RPMI7951 (cell line): Measurements from ENCODE around the gene ARL15. TPM values are rescaled to one million over a fixed set of nuclear protein-coding genes. Genes with fewer than 3 reads are reported as not detected.
"Not testable (repeated sequence)": the region's sequence is repeated elsewhere in the genome, so short reads cannot be mapped to it uniquely, and the experiment has no call there.

Experiments
- DNase-seq: peaks from one replicate; pipeline ENCODE4 v3.0.0-alpha.2; 2012; ENCODE audit warnings: low read depth
- total RNA-seq: library from RNA; depleted of rRNA; stranded (reverse); fragments of >200 nt; shearing (Covaris generic); gene quantifications from 2 replicates; pipeline ENCODE4 v1.2.3, GENCODE V29; 2014

The ARL15 gene
- total RNA-seq, 1 experiment from 2014 or later: 9.7 TPM

- no peak for DNase-seq
Measured at GRCh38 chr5:53900677-53901076, 409.7 kb downstream of the ARL15 start.

GRCh38 chr5:53895091-53895683 lies 415.2 kb downstream of the ARL15 start:
- no peak for DNase-seq

- DNase-seq: no peak
Measured at GRCh38 chr5:53893626-53894025, 416.7 kb downstream of the ARL15 start.

- DNase-seq: no peak
Measured at GRCh38 chr5:53892224-53892623, 418.1 kb downstream of the ARL15 start.

- no peak for DNase-seq
Measured at GRCh38 chr5:53891159-53891558, 419.2 kb downstream of the ARL15 start.

GRCh38 chr5:53890490-53890889 lies 419.9 kb downstream of the ARL15 start:
- no peak for DNase-seq

GRCh38 chr5:53884844-53885243 lies 425.5 kb downstream of the ARL15 start:
- DNase-seq: no peak

- DNase-seq: no peak
Measured at GRCh38 chr5:53884417-53884816, 426.0 kb downstream of the ARL15 start.

GRCh38 chr5:53882676-53883031 lies 427.7 kb downstream of the ARL15 start:
- no peak for DNase-seq

GRCh38 chr5:53882006-53882675 lies 428.2 kb downstream of the ARL15 start:
- DNase-seq: no peak

- no peak for DNase-seq
Measured at GRCh38 chr5:53879708-53880323, 430.6 kb downstream of the ARL15 start.

- no peak for DNase-seq
Measured at GRCh38 chr5:53878015-53878414, 432.4 kb downstream of the ARL15 start.

GRCh38 chr5:53877243-53877642 lies 433.1 kb downstream of the ARL15 start:
- DNase-seq: peak; percentile 60

- DNase-seq: peak; percentile 15
Measured at GRCh38 chr5:53874409-53874808, 436.0 kb downstream of the ARL15 start.

GRCh38 chr5:53873235-53873634 lies 437.1 kb downstream of the ARL15 start:
- DNase-seq: no peak

- DNase-seq: no peak
Measured at GRCh38 chr5:53871775-53872174, 438.6 kb downstream of the ARL15 start.

- DNase-seq: peak; percentile 2
Measured at GRCh38 chr5:53871050-53871449, 439.3 kb downstream of the ARL15 start.

GRCh38 chr5:53858700-53859456 lies 451.5 kb downstream of the ARL15 start:
- no peak for DNase-seq

GRCh38 chr5:53856506-53856905 lies 453.9 kb downstream of the ARL15 start:
- no peak for DNase-seq

- not testable (repeated sequence) for DNase-seq
Measured at GRCh38 chr5:53836851-53837430, 473.4 kb downstream of the ARL15 start.

- no peak for DNase-seq
Measured at GRCh38 chr5:53834500-53834899, 475.9 kb downstream of the ARL15 start.
